HG03439 (cell line): ENCODE results near the gene SEPSECS.

Experiments used
- ATAC-seq: cut with Tn5 transposase; IDR thresholded peaks from one replicate; pipeline ENCODE4 v1.9.1; 2021; ENCODE audit warnings: mild to moderate bottlenecking, moderate library complexity; ENCODE audit not compliant: unreplicated experiment

SEPSECS gene

GRCh38 chr4:25159837-25160713 is at the start of gene SEPSECS:
SEPSECS (minus strand) TSS chr4:25160449; CDS start chr4:25160369, 80 bp downstream.
- peak; percentile 90 for ATAC-seq

- ATAC-seq: no peak
Measured at GRCh38 chr4:25209702-25210101, 49.5 kb upstream of the SEPSECS start.

DNA sequence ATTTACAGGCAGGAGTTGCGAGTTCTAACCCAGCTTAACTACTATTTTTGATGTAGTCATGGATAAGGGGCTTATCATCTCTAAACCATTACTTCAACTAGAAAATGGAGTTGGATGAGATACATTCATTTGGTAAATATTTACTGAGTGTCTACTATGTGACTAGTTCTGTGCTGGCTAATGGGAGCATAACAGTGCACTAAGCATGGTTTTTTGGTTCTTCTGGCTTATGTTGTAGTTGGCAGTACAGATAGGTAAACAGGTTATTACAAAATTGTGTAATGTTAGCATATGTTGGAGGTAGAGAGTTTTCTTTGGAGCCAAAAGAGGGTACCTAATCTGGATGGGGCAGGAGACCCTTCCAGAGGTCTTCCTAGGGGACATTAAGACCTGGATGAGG is 47.7 kb upstream of the SEPSECS start:
- no peak for ATAC-seq

DNA sequence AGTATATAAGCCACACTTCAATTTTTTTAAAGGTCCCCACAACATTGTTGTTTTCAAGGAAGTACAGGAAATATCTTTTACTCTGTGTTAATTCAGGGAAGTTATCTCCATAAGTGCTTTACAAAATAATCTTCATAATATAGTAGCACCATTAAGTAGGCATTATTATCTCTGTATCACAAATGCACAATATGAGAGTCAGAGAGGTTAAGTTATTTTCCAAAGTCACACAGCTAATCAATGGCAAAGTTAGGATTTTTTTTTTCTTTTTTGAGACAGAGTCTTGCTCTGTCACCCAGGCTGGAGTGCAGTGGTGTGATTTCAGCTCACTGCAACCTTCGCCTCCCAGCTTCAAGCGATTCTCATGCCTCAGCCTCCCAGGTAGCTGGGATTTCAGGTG is 38.5 kb upstream of the SEPSECS start:
- ATAC-seq: no peak

DNA sequence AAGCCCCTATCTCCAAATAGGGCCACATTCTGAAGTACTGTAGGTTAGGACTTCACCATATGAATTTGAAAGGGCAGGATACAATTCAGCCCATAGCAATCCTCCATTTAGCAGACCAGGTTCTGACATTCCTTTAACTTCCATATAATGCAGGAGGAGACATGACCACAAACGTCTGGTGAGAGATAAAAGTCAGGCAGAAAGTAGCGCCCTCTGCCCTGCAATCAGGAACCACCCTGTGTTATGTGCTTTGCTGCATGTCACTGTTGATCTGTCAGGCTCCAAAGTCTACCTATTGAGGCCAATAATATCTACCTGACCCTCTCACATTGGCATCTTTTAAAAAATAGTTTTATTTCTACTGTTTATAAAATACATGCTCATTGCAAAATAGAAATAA is 30.2 kb upstream of the SEPSECS start:
- ATAC-seq: no peak

DNA sequence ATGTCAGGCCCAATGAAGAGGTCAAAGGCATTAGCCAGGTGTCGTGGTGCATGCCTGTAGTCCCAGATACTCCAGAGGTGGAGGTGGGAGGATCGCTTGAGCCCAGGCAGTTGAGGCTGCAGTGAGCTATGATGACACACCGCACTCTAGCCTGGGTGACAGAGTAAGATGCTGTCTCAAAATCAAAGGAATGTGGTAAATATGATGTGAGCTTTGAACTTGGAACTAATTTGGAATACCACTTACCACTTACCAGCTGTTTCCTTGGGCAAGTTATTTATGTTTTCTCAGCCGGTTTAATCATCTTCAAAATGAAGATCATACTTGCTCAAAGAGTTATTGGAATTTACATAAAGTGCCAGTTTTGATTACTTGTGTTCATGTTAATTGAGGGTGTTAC is 23.8 kb upstream of the SEPSECS start:
- ATAC-seq: no peak

DNA sequence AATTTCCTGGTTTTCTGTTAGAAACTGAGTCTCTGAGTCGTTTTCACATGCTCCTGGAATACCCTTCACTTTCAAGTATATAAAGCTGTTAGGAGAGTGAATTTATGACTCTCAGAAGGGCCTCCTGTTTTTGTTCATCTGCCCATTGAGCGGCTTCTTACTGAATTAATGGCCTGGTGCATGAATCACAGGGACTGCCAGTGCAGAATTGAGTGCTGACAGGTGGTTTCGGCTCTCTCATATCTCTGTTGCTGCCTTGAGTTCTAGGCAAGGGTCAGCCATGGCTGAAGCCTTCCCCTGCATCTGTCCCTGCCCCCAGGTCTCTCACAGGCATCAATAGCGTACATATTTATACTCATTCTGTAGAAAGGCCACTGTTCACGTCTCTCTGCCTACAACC is 22.7 kb upstream of the SEPSECS start:
- no peak for ATAC-seq

- ATAC-seq: peak; percentile 73
Measured at GRCh38 chr4:25180524-25181131, 20.4 kb upstream of the SEPSECS start.

DNA sequence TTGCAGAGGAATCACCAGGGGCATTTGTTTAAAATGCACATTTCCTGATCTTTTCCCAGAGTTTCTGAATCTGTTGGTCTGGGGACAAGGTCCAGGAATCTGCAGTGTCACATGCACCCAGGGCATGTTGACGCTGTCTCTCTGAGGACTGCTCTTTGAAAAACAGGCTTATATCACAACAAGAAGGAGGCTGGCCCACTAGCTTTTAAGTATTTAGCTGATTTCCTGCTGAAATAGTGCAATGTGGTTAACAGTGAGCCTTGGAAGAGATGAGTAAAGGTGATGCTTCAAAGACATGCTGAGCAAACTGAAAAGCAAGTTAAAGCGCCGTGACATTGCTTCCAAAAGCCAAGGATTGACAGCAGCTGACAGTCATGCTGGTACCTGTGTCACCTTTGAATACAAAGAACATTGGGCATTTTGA is 18.6 kb upstream of the SEPSECS start:
- no peak for ATAC-seq

GRCh38 chr4:25177147-25177546 is 16.9 kb upstream of the SEPSECS start:
- ATAC-seq: no peak

- ATAC-seq: no peak
Measured at GRCh38 chr4:25174674-25175073, 14.4 kb upstream of the SEPSECS start.

GRCh38 chr4:25172961-25173915 is 13.0 kb upstream of the SEPSECS start:
- ATAC-seq: no peak

DNA sequence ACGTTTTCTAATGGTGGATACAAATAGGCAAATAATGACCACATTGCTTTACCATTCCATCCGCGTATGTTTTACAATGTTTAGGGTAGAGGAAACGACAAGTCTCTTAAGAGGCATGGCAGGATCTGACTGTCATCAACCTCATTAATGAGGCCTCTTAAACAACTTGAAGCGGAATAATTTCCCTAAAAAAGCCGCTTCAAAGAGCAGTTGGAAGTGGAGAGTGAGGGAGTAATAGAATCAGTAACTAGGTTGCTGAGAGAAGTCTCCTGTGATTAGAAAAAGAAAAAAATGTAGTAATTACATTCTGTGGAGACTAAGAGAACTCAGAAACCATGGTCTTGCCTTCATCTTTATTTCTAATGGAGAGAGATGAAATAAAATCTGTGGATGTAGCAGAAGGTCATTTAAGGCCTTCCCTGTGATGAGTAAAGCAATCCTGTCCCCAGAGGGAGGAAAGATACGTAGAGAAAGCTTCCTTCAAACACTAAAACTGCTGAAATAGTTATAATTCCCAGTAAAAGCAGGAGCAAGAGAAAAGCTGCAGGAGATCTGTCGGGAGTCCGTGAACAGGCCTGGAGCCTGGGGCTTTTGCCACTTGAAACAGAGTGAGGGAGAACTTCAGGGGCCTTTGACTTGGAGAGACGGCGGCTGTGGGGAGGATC is 11.1 kb upstream of the SEPSECS start:
- no peak for ATAC-seq

DNA sequence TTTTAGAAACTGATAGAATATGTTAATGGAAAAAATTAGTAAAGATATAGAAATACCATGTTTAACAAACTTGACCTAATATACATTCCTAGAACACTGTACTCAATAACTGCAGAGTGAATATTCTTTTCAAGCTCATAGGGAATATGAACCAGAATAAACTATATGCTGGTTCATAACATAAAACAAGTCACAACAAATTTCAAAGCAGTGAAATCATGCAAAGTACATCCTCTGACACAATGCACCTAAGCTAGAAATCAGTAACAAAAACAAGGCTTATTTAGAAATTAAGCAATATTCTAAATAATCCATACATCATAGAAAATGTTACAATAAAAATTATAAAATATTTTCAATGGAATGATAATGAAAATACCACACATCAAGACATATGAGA is 9.2 kb upstream of the SEPSECS start:
- no peak for ATAC-seq

DNA sequence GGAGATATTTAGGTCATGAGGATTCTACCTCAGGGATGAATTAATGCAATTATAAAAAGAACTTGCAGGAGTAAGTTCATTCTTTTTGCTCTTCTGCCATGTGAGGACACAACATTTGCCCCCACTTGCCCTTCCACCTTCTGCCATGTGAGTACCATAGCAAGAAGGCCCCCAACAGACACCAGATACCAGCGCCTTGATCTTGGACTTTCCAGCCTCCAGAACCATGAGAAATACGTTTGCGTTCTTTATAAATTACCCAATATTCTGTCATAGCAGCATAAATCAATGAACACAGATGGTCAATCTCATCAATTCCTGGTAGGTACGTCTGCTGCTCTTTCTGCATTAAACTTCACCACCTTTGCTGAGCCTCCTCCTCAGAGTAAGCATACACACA is 5.7 kb upstream of the SEPSECS start:
- ATAC-seq: no peak

DNA sequence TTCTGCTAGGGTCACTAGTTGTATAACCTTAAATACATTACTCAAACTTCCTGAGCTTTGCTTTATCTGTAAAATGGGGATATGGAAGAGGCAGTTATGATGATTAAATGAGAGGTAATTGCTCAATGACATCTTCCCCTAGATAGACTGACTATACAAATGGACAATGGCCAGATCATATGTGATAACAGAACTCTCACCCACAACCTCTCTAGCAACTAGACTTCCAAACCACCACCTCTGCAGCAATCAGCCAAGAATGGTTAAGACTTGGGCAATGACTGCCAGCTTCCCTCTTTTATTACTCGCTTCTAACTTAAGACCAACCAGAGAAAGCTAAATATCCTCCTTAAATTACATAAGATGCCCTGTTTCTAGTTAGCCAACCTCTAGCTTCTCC is 2.9 kb upstream of the SEPSECS start:
- no peak for ATAC-seq

- ATAC-seq: no peak
Measured at GRCh38 chr4:25162566-25162965, 2.3 kb upstream of the SEPSECS start.

DNA sequence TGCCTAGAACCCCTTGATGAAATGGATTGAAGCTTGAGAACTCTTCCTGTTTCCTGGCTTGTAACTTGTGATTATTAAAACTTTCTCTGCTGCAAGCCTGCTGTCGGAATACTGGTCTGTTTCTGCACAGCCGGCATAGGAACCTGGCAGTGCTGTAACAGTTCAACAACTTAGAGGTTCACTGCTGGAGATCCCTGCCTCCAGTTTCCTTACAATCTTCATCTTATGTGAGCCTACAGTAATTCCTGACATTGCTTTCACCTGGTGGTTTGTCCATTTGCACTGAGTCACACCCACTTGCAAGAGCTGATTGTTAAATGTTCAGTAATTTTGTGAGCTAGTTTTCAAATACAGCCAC is 1.3 kb upstream of the SEPSECS start:
- ATAC-seq: no peak

DNA sequence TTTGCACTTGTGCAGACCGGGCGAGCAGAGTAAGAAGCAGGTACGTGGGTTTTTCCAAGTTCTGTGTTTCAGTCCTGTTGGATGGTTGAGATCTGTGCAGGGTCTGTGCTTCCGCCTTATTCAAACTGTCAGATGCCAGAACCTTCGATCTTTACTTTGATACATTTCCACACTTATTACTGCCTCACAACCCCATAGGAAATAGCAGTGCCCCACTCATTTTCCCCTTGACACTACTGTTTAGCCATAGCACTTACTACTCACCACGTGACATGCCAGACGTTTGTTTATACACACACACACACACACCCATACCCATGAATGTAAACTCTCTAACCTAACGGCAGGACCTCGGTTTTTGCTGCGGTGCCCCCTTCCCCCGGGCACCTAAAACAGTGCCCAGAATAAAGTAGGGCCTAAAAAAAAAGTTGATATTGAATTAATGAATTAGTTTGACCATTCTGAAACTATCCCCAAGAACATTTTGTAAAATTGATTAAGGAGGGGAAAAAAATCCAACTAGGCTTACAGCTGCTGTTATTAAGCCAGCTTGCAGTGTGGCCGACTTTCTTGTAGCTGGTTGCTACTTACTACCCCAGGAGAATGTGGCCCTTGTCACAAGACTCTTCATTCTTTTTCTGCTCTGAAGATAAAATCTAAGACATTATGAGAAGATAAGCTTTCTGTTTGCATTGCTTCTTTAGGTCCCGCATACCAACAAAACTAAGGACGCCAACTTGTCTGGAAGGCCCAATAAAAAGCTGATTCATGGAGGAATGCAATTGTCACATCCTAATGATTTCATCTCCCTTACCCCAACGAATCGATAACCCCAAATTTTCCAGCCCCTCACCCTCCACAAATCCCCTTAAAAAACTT is 704 bp upstream of the SEPSECS start:
- ATAC-seq: peak; percentile 35

DNA sequence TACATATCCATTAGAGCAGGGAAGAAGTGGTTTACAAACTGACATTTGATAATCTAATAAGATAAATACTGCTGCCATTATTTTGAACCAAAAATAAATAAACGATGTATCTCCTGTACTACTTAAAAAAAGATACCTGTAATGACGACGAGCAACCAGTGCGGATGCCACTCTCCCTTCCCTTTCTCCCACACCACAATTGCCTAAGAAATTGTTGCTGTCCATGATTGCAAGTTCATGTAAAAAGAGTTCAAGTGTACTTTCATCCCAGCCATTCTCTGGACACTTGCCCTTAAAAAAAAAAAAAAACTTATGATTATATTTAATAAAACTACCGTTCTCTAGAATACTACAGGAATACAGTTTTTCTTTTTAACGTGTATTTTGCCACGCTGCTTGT is 1.4 kb downstream of the SEPSECS start:
- no peak for ATAC-seq
